ENCODE results near the gene FNIP1.

DNA sequence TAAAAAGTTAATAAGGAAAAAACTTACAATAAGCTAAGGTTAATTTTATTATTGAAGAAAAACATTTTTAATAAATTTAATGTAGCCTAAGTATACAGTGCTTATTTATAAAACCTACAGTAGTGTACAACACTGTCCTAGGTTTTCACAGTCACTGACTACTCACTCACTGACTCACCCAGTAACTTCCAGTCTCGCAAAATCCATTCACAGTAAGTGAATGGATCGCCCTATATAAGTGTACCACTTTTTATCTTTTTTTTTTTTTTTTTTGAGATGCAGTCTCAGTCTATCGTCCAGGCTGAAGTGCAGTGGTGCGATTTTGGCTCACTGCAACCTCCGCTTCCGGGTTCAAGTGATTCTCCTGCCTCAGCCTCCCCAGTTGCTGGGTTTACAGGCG lies 47.7 kb downstream of the FNIP1 start:
- TF ChIP-seq, protein P1, sequence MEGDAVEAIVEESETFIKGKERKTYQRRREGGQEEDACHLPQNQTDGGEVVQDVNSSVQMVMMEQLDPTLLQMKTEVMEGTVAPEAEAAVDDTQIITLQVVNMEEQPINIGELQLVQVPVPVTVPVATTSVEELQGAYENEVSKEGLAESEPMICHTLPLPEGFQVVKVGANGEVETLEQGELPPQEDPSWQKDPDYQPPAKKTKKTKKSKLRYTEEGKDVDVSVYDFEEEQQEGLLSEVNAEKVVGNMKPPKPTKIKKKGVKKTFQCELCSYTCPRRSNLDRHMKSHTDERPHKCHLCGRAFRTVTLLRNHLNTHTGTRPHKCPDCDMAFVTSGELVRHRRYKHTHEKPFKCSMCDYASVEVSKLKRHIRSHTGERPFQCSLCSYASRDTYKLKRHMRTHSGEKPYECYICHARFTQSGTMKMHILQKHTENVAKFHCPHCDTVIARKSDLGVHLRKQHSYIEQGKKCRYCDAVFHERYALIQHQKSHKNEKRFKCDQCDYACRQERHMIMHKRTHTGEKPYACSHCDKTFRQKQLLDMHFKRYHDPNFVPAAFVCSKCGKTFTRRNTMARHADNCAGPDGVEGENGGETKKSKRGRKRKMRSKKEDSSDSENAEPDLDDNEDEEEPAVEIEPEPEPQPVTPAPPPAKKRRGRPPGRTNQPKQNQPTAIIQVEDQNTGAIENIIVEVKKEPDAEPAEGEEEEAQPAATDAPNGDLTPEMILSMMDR (IDR thresholded peaks at IDR 0.05; ENCODE audit: borderline replicate concordance, extremely low read depth, low read length, poor library complexity, severe bottlenecking), result no peak
- TF ChIP-seq EZH2 (IDR thresholded peaks at IDR 0.05; ENCODE audit: borderline replicate concordance, low read depth, low read length, severe bottlenecking), result no peak

All from DND-41 (cell line).